ENCODE results near the gene LRP5. TPM values are rescaled to one million over a fixed set of nuclear protein-coding genes. Genes with fewer than 3 reads are reported as not detected.
"Not testable (repeated sequence)": the region's sequence is repeated elsewhere in the genome, so short reads cannot be mapped to it uniquely, and the experiment has no call there.

LRP5 gene
- polyA plus RNA-seq, 1 donor (not counting 4 experiments of a cell fraction or from before 2014, with no cell fraction given): 6.6 TPM

GRCh38 chr11:68297812-68298658 lies 14.4 kb upstream of the LRP5 start:
- H3K4me3 ChIP-seq (ENCODE audit: control insufficient read depth in 2 of 3, extremely low read depth in 1 of 3, insufficient read depth in 2 of 3, low read depth in 1 of 3, low read length in 3 of 3): no peak overlapping the region
- H3K79me2 ChIP-seq (ENCODE audit: control insufficient read depth, insufficient read depth, low read length): no peaks in the 10 kb centered on the region
- H3K36me3 ChIP-seq (ENCODE audit: control insufficient read depth in 2 of 2, extremely low read depth in 1 of 2, insufficient read depth in 2 of 2, low read length in 2 of 2): no peaks in the 10 kb centered on the region
- H4K20me1 ChIP-seq (ENCODE audit: control insufficient read depth, extremely low read depth, insufficient read depth, low read length): no peaks in the 10 kb centered on the region
- dilution Hi-C loops (cut with MboI; ENCODE audit: extremely low pct_ligation_motif_present, low sequenced_read_pairs): no loop called here
- H3K27ac ChIP-seq (ENCODE audit: control insufficient read depth, insufficient read depth, low read length): no peak overlapping the region
- no peak overlapping the region for H2AFZ ChIP-seq (ENCODE audit: control insufficient read depth, low read length)
- H3K4me2 ChIP-seq (ENCODE audit: control insufficient read depth, extremely low read depth, insufficient read depth, low read depth, low read length): peak overlapping the region; percentile 41
- FAIRE-seq (no peak), DNase-seq (ENCODE audit: low read depth, low spot score) (peak; percentile 11)
- H3K9ac ChIP-seq (ENCODE audit: control insufficient read depth, extremely low read depth, insufficient read depth, low read length): no peak overlapping the region
- TF ChIP-seq CTCF (optimal IDR thresholded peaks at IDR 0.05 in 1 of 3, IDR thresholded peaks at IDR 0.05 in 1 of 3, conservative IDR thresholded peaks at IDR 0.05 in 1 of 3; ENCODE audit: extremely low read depth in 1 of 3, insufficient read depth in 2 of 3, low read length in 3 of 3): peak; percentile 78 to 99 (median 92)
- no peak for TF ChIP-seq EZH2 (IDR thresholded peaks at IDR 0.05; ENCODE audit: low read length)
- H3K9me3 ChIP-seq (ENCODE audit: control insufficient read depth, low read depth, low read length): no peaks in the 10 kb centered on the region
- H3K4me1 ChIP-seq (ENCODE audit: control insufficient read depth, extremely low read depth, insufficient read depth, low read length): peaks cover 2% of the 10 kb centered on the region
- no peaks in the 10 kb centered on the region for H3K9me1 ChIP-seq (ENCODE audit: control insufficient read depth, extremely low read depth, insufficient read depth, low read length)
- peaks cover 15% of the 10 kb centered on the region for H3K27me3 ChIP-seq (ENCODE audit: control insufficient read depth, extremely low read depth, insufficient read depth, low read length)

GRCh38 chr11:68298659-68299516 lies 13.5 kb upstream of the LRP5 start:
- no peaks in the 10 kb centered on the region for H3K79me2 ChIP-seq (ENCODE audit: control insufficient read depth, insufficient read depth, low read length)
- H3K36me3 ChIP-seq (ENCODE audit: control insufficient read depth in 2 of 2, extremely low read depth in 1 of 2, insufficient read depth in 2 of 2, low read length in 2 of 2): no peaks in the 10 kb centered on the region
- TF ChIP-seq EZH2 (IDR thresholded peaks at IDR 0.05; ENCODE audit: low read length): no peak
- TF ChIP-seq CTCF (optimal IDR thresholded peaks at IDR 0.05 in 1 of 3, IDR thresholded peaks at IDR 0.05 in 1 of 3, conservative IDR thresholded peaks at IDR 0.05 in 1 of 3; ENCODE audit: extremely low read depth in 1 of 3, insufficient read depth in 2 of 3, low read length in 3 of 3): no peak
- peaks cover 2% of the 10 kb centered on the region for H3K4me1 ChIP-seq (ENCODE audit: control insufficient read depth, extremely low read depth, insufficient read depth, low read length)
- H3K4me3 ChIP-seq (ENCODE audit: control insufficient read depth in 2 of 3, extremely low read depth in 1 of 3, insufficient read depth in 2 of 3, low read depth in 1 of 3, low read length in 3 of 3): no peak overlapping the region
- H3K4me2 ChIP-seq (ENCODE audit: control insufficient read depth, extremely low read depth, insufficient read depth, low read depth, low read length): no peak overlapping the region
- H3K9me3 ChIP-seq (ENCODE audit: control insufficient read depth, low read depth, low read length): peaks cover under 1% of the 10 kb centered on the region
- no peak overlapping the region for H3K9ac ChIP-seq (ENCODE audit: control insufficient read depth, extremely low read depth, insufficient read depth, low read length)
- H3K9me1 ChIP-seq (ENCODE audit: control insufficient read depth, extremely low read depth, insufficient read depth, low read length): no peaks in the 10 kb centered on the region
- peaks cover 15% of the 10 kb centered on the region for H3K27me3 ChIP-seq (ENCODE audit: control insufficient read depth, extremely low read depth, insufficient read depth, low read length)
- no peak overlapping the region for H3K27ac ChIP-seq (ENCODE audit: control insufficient read depth, insufficient read depth, low read length)
- dilution Hi-C loops (cut with MboI; ENCODE audit: extremely low pct_ligation_motif_present, low sequenced_read_pairs): no loop called here
- no peak overlapping the region for H2AFZ ChIP-seq (ENCODE audit: control insufficient read depth, low read length)
- no peaks in the 10 kb centered on the region for H4K20me1 ChIP-seq (ENCODE audit: control insufficient read depth, extremely low read depth, insufficient read depth, low read length)
- DNase-seq (ENCODE audit: low read depth, low spot score): no peak
- no peak for FAIRE-seq

GRCh38 chr11:68299517-68299879 lies 12.9 kb upstream of the LRP5 start:
- H3K4me2 ChIP-seq (ENCODE audit: control insufficient read depth, extremely low read depth, insufficient read depth, low read depth, low read length); H3K9me3 ChIP-seq (ENCODE audit: control insufficient read depth, low read depth, low read length); dilution Hi-C loops (cut with MboI; ENCODE audit: extremely low pct_ligation_motif_present, low sequenced_read_pairs); H4K20me1 ChIP-seq (ENCODE audit: control insufficient read depth, extremely low read depth, insufficient read depth, low read length); H3K27ac ChIP-seq (ENCODE audit: control insufficient read depth, insufficient read depth, low read length); H3K79me2 ChIP-seq (ENCODE audit: control insufficient read depth, insufficient read depth, low read length); H3K36me3 ChIP-seq (ENCODE audit: control insufficient read depth in 2 of 2, extremely low read depth in 1 of 2, insufficient read depth in 2 of 2, low read length in 2 of 2); DNase-seq (ENCODE audit: low read depth, low spot score); H3K4me1 ChIP-seq (ENCODE audit: control insufficient read depth, extremely low read depth, insufficient read depth, low read length); H3K4me3 ChIP-seq (ENCODE audit: control insufficient read depth in 2 of 3, extremely low read depth in 1 of 3, insufficient read depth in 2 of 3, low read depth in 1 of 3, low read length in 3 of 3); H3K9me1 ChIP-seq (ENCODE audit: control insufficient read depth, extremely low read depth, insufficient read depth, low read length); FAIRE-seq; H3K9ac ChIP-seq (ENCODE audit: control insufficient read depth, extremely low read depth, insufficient read depth, low read length); H2AFZ ChIP-seq (ENCODE audit: control insufficient read depth, low read length): not testable (repeated sequence)
- H3K27me3 ChIP-seq (ENCODE audit: control insufficient read depth, extremely low read depth, insufficient read depth, low read length): peaks cover 15% of the 10 kb centered on the region

Data from keratinocyte (primary cell).